Measurements from ENCODE around the gene KRT74.

KRT74 gene

DNA sequence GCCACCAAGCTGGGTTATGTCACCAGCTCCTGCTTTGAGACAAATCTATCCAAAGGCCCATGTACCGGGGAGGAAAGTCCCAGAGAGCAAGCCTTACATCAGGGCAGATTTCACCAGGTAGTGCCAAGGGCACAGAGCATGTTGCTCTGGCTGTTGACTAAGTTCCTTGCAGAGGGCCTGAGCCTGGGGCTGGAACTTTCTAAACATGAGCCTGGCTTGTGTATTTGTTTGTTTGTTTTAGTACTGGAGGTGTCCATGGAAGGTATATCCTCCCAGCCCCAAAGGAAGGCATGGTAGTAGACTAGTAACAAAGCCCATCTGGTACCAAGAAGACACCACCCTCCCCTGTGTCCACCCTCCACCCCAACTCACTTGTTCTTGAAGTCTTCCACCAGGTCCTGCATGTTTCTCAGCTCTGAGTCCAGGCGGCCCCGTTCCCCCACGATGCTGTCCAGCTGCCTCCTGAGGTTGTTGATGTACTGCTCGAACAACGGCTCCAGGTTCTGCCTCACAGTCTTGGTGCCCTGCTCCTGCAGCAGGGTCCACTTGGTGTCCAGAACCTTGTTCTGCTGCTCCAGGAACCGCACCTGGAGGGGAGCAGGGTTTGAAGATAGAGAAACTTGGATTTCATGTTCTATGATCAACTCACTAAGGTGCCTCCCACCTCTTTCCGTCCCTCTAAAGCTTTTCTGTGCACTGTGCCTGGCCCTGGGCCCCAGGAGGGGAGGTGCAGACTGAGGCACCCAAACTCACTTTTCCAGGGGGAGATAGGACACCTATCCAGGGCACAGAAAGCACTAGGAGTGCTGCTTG lies 54.9 kb downstream of the KRT74 start:
- DNase-seq: no peak

DNA sequence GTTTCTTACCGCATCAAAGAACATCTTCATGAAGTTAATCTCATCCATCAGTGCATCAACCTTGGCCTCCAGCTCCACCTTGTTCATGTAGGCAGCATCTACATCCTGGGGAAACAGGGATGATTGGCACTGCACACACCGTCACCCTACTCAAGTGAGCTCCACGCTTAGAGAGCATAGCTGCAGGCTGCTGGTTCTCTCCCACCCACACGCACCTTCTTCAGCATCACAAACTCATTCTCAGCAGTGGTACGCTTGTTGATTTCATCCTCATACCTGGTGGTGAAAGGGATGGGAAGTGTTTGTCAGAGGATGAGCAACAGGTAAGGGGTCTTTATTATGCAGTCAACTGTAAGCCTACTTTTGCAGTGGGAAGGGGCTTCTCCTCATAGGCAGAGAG lies 55.8 kb downstream of the KRT74 start:
- no peak for DNase-seq

DNA sequence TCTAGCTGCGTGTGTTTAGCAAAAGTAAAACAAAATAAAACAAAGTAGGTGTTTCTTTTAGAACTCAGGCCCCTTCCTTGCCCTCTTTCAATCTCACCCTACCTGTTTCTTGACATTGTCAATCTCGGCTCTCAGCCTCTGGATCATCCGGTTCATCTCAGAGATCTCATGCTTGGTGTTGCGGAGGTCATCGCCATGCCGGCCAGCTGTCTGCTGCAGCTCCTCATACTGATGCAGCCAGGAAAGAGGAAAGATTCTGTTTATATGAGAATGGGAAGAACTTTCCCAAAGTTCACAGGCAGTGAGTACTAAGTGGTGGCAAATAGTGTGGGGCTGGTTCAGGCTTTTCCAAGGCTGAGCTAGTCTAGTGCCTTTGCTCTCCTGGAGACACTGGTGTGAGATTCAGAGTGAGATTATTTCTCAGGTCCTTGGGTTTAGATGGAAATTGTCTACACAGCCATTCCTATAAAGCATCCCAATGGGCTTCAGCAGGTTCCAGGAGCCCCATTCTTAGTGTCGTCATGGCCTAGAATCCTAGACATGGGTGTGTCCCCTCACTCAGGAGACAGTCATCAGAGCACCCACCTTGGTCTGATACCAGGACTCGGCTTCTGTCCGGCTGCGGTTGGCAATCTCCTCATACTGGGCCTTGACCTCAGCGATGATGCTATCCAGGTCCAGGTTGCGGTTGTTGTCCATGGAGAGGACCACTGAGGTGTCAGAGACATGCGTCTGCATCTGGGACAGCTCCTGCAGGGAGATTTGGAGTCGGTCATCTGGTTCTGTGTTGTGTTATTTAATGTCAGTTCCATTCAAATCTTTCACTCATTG lies 56.4 kb downstream of the KRT74 start:
- DNase-seq: no peak

DNA sequence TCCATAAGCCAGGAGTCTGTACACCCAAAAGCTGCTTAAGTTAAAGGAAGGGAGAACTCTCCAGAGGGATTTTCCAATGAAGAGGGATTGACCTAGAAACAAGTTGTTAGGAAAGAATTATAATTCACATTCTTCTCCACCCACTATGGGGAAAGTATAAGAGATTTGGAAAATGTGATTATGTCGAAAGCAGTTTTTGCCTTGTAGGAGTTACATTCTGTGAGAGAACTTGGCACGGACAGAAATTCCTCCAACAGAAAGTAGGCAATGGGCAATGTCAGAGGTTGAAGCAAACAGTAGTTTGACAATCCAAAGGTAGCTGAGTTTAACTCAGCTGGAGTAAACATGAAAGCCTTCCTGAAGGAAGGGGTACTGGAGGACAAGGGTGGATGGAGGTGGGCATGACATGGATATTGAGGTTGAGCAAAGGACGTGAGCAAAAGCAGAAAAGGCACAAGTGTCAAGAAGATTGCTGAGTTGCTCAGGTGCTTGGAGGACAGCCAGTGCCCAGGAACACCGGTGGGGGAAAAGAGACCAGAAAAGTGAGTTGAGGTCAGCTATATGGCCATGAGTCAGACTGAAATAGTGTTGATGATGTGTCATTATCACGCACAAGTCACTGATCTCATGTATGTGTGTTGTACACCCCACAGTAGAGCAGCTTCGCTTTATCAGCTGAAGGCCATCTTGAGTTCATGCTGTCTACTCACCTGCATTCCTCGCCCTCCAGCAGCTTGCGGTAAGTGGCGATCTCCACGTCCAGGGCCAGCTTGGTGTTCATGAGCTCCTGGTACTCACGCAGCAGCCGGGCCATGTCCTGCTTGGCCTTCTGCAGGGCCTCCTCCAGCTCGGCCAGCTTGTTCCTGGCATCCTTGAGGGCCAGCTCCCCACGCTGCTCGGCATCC lies 57.5 kb downstream of the KRT74 start:
- no peak for DNase-seq
